HG03095 (cell line): ENCODE measurements around the gene TIPIN.
"Not testable (repeated sequence)": the region's sequence is repeated elsewhere in the genome, so short reads cannot be mapped to it uniquely, and the experiment has no call there.

Experiments
- ATAC-seq: cut with Tn5 transposase; IDR thresholded peaks from one replicate; pipeline ENCODE4 v1.9.1; 2021; ENCODE audit warnings: moderate library complexity; ENCODE audit not compliant: unreplicated experiment

Gene TIPIN

GRCh38 chr15:66386204-66387123 lies 30.0 kb upstream of the TIPIN start, which contains the start of gene MAP2K1:
Gene MAP2K1, plus strand, starts transcription at chr15:66386912. Its CDS starts 436 bp downstream, at chr15:66387348.
- ATAC-seq: peak; percentile 72

- ATAC-seq: not testable (repeated sequence)
Observed at GRCh38 chr15:66381376-66381775, 24.9 kb upstream of the TIPIN start.

GRCh38 chr15:66378814-66379430 lies 22.4 kb upstream of the TIPIN start:
- ATAC-seq: no peak

GRCh38 chr15:66374179-66374578 lies 17.7 kb upstream of the TIPIN start:
- no peak for ATAC-seq

- no peak for ATAC-seq
Observed at GRCh38 chr15:66369773-66370651, 13.5 kb upstream of the TIPIN start.

- ATAC-seq: no peak
Observed at GRCh38 chr15:66364944-66365528, 8.6 kb upstream of the TIPIN start.

GRCh38 chr15:66362776-66363175 lies 6.3 kb upstream of the TIPIN start:
- no peak for ATAC-seq

- not testable (repeated sequence) for ATAC-seq
Observed at GRCh38 chr15:66361745-66362460, 5.4 kb upstream of the TIPIN start.

- no peak for ATAC-seq
Observed at GRCh38 chr15:66359740-66360139, 3.3 kb upstream of the TIPIN start.

- ATAC-seq: no peak
Observed at GRCh38 chr15:66356077-66356358, 467 bp downstream of the TIPIN start.

GRCh38 chr15:66348530-66348929 lies 8.0 kb downstream of the TIPIN start:
- ATAC-seq: not testable (repeated sequence)

GRCh38 chr15:66328771-66329170 lies 27.7 kb downstream of the TIPIN start:
- no peak for ATAC-seq

GRCh38 chr15:66327736-66328135 lies 28.7 kb downstream of the TIPIN start:
- ATAC-seq: no peak

- ATAC-seq: no peak
Observed at GRCh38 chr15:66326051-66326450, 30.4 kb downstream of the TIPIN start.

- ATAC-seq: no peak
Observed at GRCh38 chr15:66323312-66323928, 33.1 kb downstream of the TIPIN start.

GRCh38 chr15:66312144-66312543 lies 44.3 kb downstream of the TIPIN start:
- no peak for ATAC-seq

- ATAC-seq: no peak
Observed at GRCh38 chr15:66310786-66311185, 45.7 kb downstream of the TIPIN start.

GRCh38 chr15:66309828-66310227 lies 46.7 kb downstream of the TIPIN start:
- no peak for ATAC-seq

GRCh38 chr15:66308531-66308930 lies 48.0 kb downstream of the TIPIN start:
- no peak for ATAC-seq

GRCh38 chr15:66306381-66306780 lies 50.1 kb downstream of the TIPIN start:
- ATAC-seq: no peak
